Ishikawa (cell line): ENCODE results near the gene WNT3A.

Experiments used
- CEBPB ChIP-seq: IDR thresholded peaks from 2 replicates; pipeline ENCODE4 v1.6.1; 2012
- CREB1 ChIP-seq: IDR thresholded peaks from 2 replicates; pipeline ENCODE4 v1.6.1; 2012; ENCODE audit warnings: low read depth
- EGR1 ChIP-seq: IDR thresholded peaks from 2 replicates; pipeline ENCODE4 v1.6.1; 2012
- EP300 ChIP-seq: IDR thresholded peaks from 2 replicates; pipeline ENCODE4 v1.6.1; 2012; ENCODE audit warnings: borderline replicate concordance
- FOXM1 ChIP-seq: IDR thresholded peaks from 2 replicates; pipeline ENCODE4 v1.6.1; 2012; ENCODE audit warnings: low read depth, borderline replicate concordance
- MAX ChIP-seq: IDR thresholded peaks from 2 replicates; pipeline ENCODE4 v1.6.1; 2012
- NFIC ChIP-seq: IDR thresholded peaks from 2 replicates; pipeline ENCODE4 v1.6.1; 2012
- RAD21 ChIP-seq: IDR thresholded peaks from 2 replicates; pipeline ENCODE4 v1.6.1; 2012; ENCODE audit warnings: low read depth
- REST ChIP-seq: IDR thresholded peaks from 2 replicates; pipeline ENCODE4 v1.6.1; 2012; ENCODE audit warnings: low read depth, mild to moderate bottlenecking
- TAF1 ChIP-seq: IDR thresholded peaks from 2 replicates; pipeline ENCODE4 v1.6.1; 2012; ENCODE audit warnings: low read depth, mild to moderate bottlenecking
- TCF12 ChIP-seq: IDR thresholded peaks from 2 replicates; pipeline ENCODE4 v1.6.1; 2012; ENCODE audit warnings: low read depth
- TEAD4 ChIP-seq: IDR thresholded peaks from 2 replicates; pipeline ENCODE4 v1.6.1; 2012
- USF1 ChIP-seq: IDR thresholded peaks from 2 replicates; pipeline ENCODE4 v1.6.1; 2012
- YY1 ChIP-seq: IDR thresholded peaks from 2 replicates; pipeline ENCODE4 v1.6.1; 2012; ENCODE audit warnings: low read depth
- ZBTB7A ChIP-seq: IDR thresholded peaks from 2 replicates; pipeline ENCODE4 v1.6.1; 2012; ENCODE audit warnings: low read depth

WNT3A gene

GRCh38 chr1:228013935-228014930, 7.4 kb downstream of the WNT3A start:
- no peak for TF ChIP-seq MAX
- no peak for TF ChIP-seq REST
- TF ChIP-seq CREB1: no peak
- TF ChIP-seq NFIC: no peak
- no peak for TF ChIP-seq TCF12
- no peak for TF ChIP-seq TEAD4
- no peak for TF ChIP-seq RAD21
- TF ChIP-seq EP300: no peak
- TF ChIP-seq YY1: no peak
- no peak for TF ChIP-seq CEBPB

GRCh38 chr1:228015276-228016180, 8.7 kb downstream of the WNT3A start:
- TF ChIP-seq CEBPB (no peak), TEAD4 (no peak), NFIC (no peak), YY1 (no peak), REST (no peak), TCF12 (no peak), MAX (no peak), ZBTB7A (no peak), TAF1 (no peak), RAD21 (no peak), CREB1 (no peak), USF1 (no peak), FOXM1 (no peak), EGR1 (no peak), EP300 (no peak)

- TF ChIP-seq CREB1 (no peak), USF1 (no peak), FOXM1 (no peak), YY1 (no peak), EGR1 (no peak), ZBTB7A (no peak), TAF1 (no peak), TEAD4 (no peak), TCF12 (no peak), CEBPB (no peak), REST (no peak), EP300 (no peak), MAX (no peak), RAD21 (no peak), NFIC (no peak)
These were observed 9.3 kb downstream of the WNT3A start for GRCh38 chr1:228016181-228016510.
